HepG2 (cell line): ENCODE data around the gene PITHD1. TPM values are rescaled to one million over a fixed set of nuclear protein-coding genes. Genes with fewer than 3 reads are reported as not detected.

Source experiments
- ARHGAP35 ChIP-seq: sonication (generic); formaldehyde crosslinking; IDR thresholded peaks from 2 replicates; pipeline ENCODE4 v1.9.0; 2022; ENCODE audit warnings: mild to moderate bottlenecking, inconsistent platforms, moderate library complexity, missing genetic modification reagents, borderline replicate concordance
- ASH2L ChIP-seq: fragments of 300-600, 200-600 bp; sonication (generic); IDR thresholded peaks from 2 replicates; pipeline ENCODE4 v1.7.0; 2017; ENCODE audit warnings: low read depth, mild to moderate bottlenecking, moderate library complexity, mixed read lengths, low read length; ENCODE audit not compliant: insufficient read length
- ATF7-NPFF ChIP-seq: sonication (generic); formaldehyde crosslinking; IDR thresholded peaks from 2 replicates; pipeline ENCODE4 v1.8.1; 2023; ENCODE audit warnings: mild to moderate bottlenecking, low read depth, missing genetic modification reagents, moderate library complexity
- BHLHE40 ChIP-seq: IDR thresholded peaks from 2 replicates; pipeline ENCODE4 v1.6.1; 2011; ENCODE audit warnings: low read length, improper control_type of control experiment
- CEBPG ChIP-seq: IDR thresholded peaks from 2 replicates; pipeline ENCODE4 v1.6.1; 2016
- HINFP ChIP-seq: sonication (generic); formaldehyde crosslinking; IDR thresholded peaks from 2 replicates; pipeline ENCODE4 v1.4.0; 2020; ENCODE audit warnings: low read depth, mild to moderate bottlenecking, missing genetic modification reagents
- KDM3A ChIP-seq: IDR thresholded peaks from 2 replicates; pipeline ENCODE4 v1.6.1; 2018; ENCODE audit warnings: low read depth, missing compliant biosample characterization
- KDM5B ChIP-seq: sonication (generic); formaldehyde crosslinking; IDR thresholded peaks from 2 replicates; pipeline ENCODE4 v1.4.0; 2020; ENCODE audit warnings: missing genetic modification reagents, mild to moderate bottlenecking, borderline replicate concordance
- MLX ChIP-seq: IDR thresholded peaks from 2 replicates; pipeline ENCODE4 v1.6.1; 2016
- PLSCR1 ChIP-seq: sonication (generic); formaldehyde crosslinking; IDR thresholded peaks from 2 replicates; pipeline ENCODE4 v1.5.0; 2020; ENCODE audit warnings: missing genetic modification reagents, mild to moderate bottlenecking, borderline replicate concordance
- STAT6 ChIP-seq: sonication (generic); formaldehyde crosslinking; IDR thresholded peaks from 2 replicates; pipeline ENCODE4 v1.4.0; 2020; ENCODE audit warnings: missing genetic modification reagents, mild to moderate bottlenecking, borderline replicate concordance
- ZBTB25 ChIP-seq: IDR thresholded peaks from 2 replicates; pipeline ENCODE4 v1.6.1; 2018; ENCODE audit warnings: missing genetic modification reagents
- ZNF101 ChIP-seq: sonication (generic); formaldehyde crosslinking; IDR thresholded peaks from 2 replicates; pipeline ENCODE4 v1.4.0; 2020; ENCODE audit warnings: mild to moderate bottlenecking, low read depth, missing genetic modification reagents, borderline replicate concordance
- ZNF292 ChIP-seq: sonication (generic); formaldehyde crosslinking; IDR thresholded peaks from 2 replicates; pipeline ENCODE4 v1.8.1; 2022; ENCODE audit warnings: mild to moderate bottlenecking, low read depth, missing genetic modification reagents, borderline replicate concordance
- ZNF556 ChIP-seq: sonication (generic); formaldehyde crosslinking; IDR thresholded peaks from 2 replicates; pipeline ENCODE4 v1.4.0; 2020; ENCODE audit warnings: mild to moderate bottlenecking, missing genetic modification reagents, borderline replicate concordance
- ZNF607 ChIP-seq: sonication (generic); formaldehyde crosslinking; IDR thresholded peaks from 2 replicates; pipeline ENCODE4 v1.5.1; 2020; ENCODE audit warnings: missing genetic modification reagents, mild to moderate bottlenecking, borderline replicate concordance
- ZNF737 ChIP-seq: sonication (generic); formaldehyde crosslinking; IDR thresholded peaks from 2 replicates; pipeline ENCODE4 v1.5.0; 2020; ENCODE audit warnings: missing genetic modification reagents, mild to moderate bottlenecking, borderline replicate concordance
- ZSCAN21 ChIP-seq: sonication (generic); formaldehyde crosslinking; IDR thresholded peaks from 2 replicates; pipeline ENCODE4 v1.8.0; 2022; ENCODE audit warnings: mild to moderate bottlenecking, missing genetic modification reagents, moderate library complexity, borderline replicate concordance
- ZSCAN31 ChIP-seq: sonication (generic); formaldehyde crosslinking; IDR thresholded peaks from 2 replicates; pipeline ENCODE4 v1.5.0; 2020; ENCODE audit warnings: low read depth, mild to moderate bottlenecking, missing genetic modification reagents
- polyA plus RNA-seq, 8 experiments: library from polyadenylated mRNA; depleted of rRNA in 3 of 8; stranded (reverse) in 7 of 8; unstranded in 1 of 8; fragments of >200 nt; fragmentation: Illumina TruSeq in 4 of 8; extraction: Trizol in 4 of 8; gene quantifications; 2 replicates each; pipeline versions ENCODE4 v1.2.1 to v1.2.3, GENCODE V29; 2011 to 2016; ENCODE audit warnings: low read depth in 4 of 8, missing spikeins in 1 of 8, mixed read lengths in 1 of 8; ENCODE audit not compliant: insufficient read depth in 1 of 8
- total RNA-seq, 5 experiments: library from RNA; depleted of rRNA; stranded (reverse); fragments of >200 nt; fragmentation: Illumina TruSeq; extraction: Trizol; gene quantifications; 2 replicates each; pipeline ENCODE4 v1.2.3, GENCODE V29; 2016; ENCODE audit warnings: low read depth in 1 of 5

Gene PITHD1
- total and polyA plus RNA-seq, 2 of the 13 experiments (the other 11 are each of a cell fraction or from before 2014, with no cell fraction given), result 28.0 to 37.3 TPM

GRCh38 chr1:23777979-23778814 is at the start of gene PITHD1 (continued):
- TF ChIP-seq ZNF101, result no peak
- no peak for TF ChIP-seq ZNF737 (CRISPR knock-in tag)
- peak; percentile 74 for TF ChIP-seq CEBPG (CRISPR knock-in tag)
- TF ChIP-seq HINFP (CRISPR knock-in tag), result 0 out of 2 replicates have a peak, but pooled peaks have one; percentile 22
- TF ChIP-seq KDM3A (CRISPR knock-in tag), result 0 out of 2 replicates have a peak, but pooled peaks have one; percentile 51
- no peak; the same call in 1 of the 2 replicates for TF ChIP-seq ARHGAP35 (CRISPR knock-in tag)
- peak; percentile 85; the same call in 1 of the 2 replicates for TF ChIP-seq ATF7-NPFF
- TF ChIP-seq ZNF607 (CRISPR knock-in tag), result peak; percentile 72
- no peak for TF ChIP-seq ZNF556 (CRISPR knock-in tag)
- peak; percentile 45; the same call in 1 of the 2 replicates for TF ChIP-seq ZBTB25
- peak; percentile 72 for TF ChIP-seq ASH2L
- peak; percentile 56; the same call in 1 of the 2 replicates for TF ChIP-seq ZSCAN21 (CRISPR knock-in tag)
- TF ChIP-seq MLX (CRISPR knock-in tag), result no peak
- no peak for TF ChIP-seq STAT6 (CRISPR knock-in tag)
- TF ChIP-seq KDM5B (CRISPR knock-in tag), result peak; percentile 85; the same call in 1 of the 2 replicates
- TF ChIP-seq ZNF292, result no peak
- no peak for TF ChIP-seq BHLHE40
- no peak for TF ChIP-seq PLSCR1
- peak; percentile 83 for TF ChIP-seq ZSCAN31 (CRISPR knock-in tag)
